Measurements from ENCODE around the gene CSH2. TPM values are rescaled to one million over a fixed set of nuclear protein-coding genes. Genes with fewer than 3 reads are reported as not detected.
A peak's percentile ranks its signal among the peaks of the same experiment; 100 is the strongest.

The CSH2 gene
- polyA plus RNA-seq, 2 of the 4 experiments (the other 2 are of a cell fraction), result not detected

DNA sequence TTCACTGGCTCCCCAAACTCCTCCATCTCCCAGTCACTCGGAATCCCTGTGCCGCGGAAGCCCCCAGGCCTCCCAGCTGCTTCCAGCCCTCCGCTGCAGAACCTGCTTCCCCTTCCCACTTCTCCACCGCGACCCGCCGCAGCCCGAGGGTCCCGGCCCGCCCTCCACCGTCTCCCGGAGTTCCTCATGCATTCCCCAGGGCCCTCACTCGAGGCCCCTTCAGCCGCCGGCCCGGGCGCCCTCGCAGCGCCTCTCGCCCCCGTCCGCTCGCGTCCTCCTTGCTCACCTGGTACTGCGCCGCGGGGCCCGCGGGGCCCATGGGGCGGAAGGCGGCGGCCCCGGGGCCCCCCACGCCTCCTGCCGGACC is 31.3 kb downstream of the CSH2 start:
- ChIA-PET POLR2A (no interaction called here), CTCF (interaction anchor here (1.2 to 4.3 kb wide), 4 partner anchors 9 to 24 kb away, joined by 5 to 23 read pairs (median 6); partner anchors contain the start of genes FTSJ3 and PSMC5)
- Histone ChIP-seq H3K27ac (peak overlapping the region; percentile 94 to 97), H3K9me3 (no peaks in the 10 kb centered on the region), H3K4me2 (peak overlapping the region; percentile 96), H3K4me3 (peak overlapping the region; percentile 89), H3K4me1 (peaks cover 32% of the 10 kb centered on the region)
- FAIRE-seq (no peak), DNase-seq (ENCODE audit: low read depth in 1 of 2, low spot score in 1 of 2) (no peak), ATAC-seq (peak; percentile 9 to 44; a peak in 4 of 6 replicates)
- TF ChIP-seq TP53 (CRISPR knock-in tag; IDR thresholded peaks at IDR 0.05) (no peak), MAZ (IDR thresholded peaks at IDR 0.05; ENCODE audit: borderline replicate concordance, low read depth, low read length) (no peak), FOXS1 (CRISPR knock-in tag; IDR thresholded peaks at IDR 0.05) (no peak), CHD2 (IDR thresholded peaks at IDR 0.05; ENCODE audit: low read length, partially characterized antibody) (no peak), HOXB5 (CRISPR knock-in tag; IDR thresholded peaks at IDR 0.05) (no peak), NPAS2 (CRISPR knock-in tag; IDR thresholded peaks at IDR 0.05; ENCODE audit: borderline replicate concordance) (no peak), RCOR1 (IDR thresholded peaks at IDR 0.05; ENCODE audit: low read depth, low read length) (no peak)
- TF ChIP-seq, protein P1, sequence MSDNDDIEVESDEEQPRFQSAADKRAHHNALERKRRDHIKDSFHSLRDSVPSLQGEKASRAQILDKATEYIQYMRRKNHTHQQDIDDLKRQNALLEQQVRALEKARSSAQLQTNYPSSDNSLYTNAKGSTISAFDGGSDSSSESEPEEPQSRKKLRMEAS (IDR thresholded peaks at IDR 0.05), result no peak
- under 1% methylated on average over 14 of the region's 36 CpGs for WGBS (ENCODE audit: missing lambda C conversion rate)

DNA sequence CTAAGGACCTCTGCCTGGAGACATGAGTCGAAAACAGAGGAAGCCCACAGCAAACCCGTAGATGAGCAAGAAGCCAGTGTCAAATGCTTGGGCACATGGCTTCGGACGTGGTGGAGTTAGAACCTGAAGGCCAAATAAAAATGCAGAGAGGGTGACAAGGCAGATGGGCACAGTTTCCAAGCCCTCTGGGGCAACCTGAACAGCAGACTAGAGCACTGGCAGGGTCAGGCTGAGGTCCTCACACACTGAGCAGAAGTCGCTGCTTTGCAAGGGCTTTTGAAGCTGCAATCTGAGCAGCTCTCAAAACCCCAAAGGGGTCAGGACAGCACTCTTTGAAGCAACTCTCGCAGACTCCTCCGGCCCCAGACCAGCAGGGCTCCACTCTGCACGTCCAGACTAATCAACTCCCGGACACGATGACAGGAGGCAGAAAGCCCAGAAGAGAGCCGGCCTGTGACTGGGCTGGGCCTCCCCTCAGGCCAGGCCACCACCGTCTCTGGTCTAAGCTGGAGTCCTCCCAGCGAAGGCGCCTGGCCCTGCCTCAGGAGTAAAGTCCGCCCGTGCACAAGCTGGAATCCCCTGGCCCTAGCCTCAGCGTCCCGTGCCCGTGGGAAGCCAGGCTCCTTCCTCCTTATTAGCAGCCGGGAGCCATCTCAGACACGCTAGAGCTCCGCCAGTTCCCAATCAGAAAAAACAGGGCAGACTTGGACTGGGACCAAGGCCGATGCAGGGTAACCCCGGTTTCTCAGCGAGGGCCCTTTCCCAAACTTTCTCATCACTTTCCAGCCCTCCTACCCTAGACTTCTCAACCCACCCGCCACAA is 31.9 kb downstream of the CSH2 start:
- ATAC-seq (peak; percentile 30 to 48), FAIRE-seq (no peak), DNase-seq (ENCODE audit: low read depth in 1 of 2, low spot score in 1 of 2) (no peak)
- TF ChIP-seq ZC3H11A (IDR thresholded peaks at IDR 0.05) (no peak), KDM1A (IDR thresholded peaks at IDR 0.05; ENCODE audit: low read depth) (no peak), EP300 (IDR thresholded peaks at IDR 0.05) (no peak)
- no peaks in the 10 kb centered on the region for H3K9me3 ChIP-seq
- ChIA-PET CTCF (interaction anchor here (1.2 to 4.3 kb wide), 4 partner anchors 9 to 24 kb away, joined by 5 to 23 read pairs (median 6); partner anchors contain the start of genes FTSJ3 and PSMC5), POLR2A (interaction anchor here (0.9 to 1.0 kb wide), 2 partner anchors 13 to 304 kb away, joined by 3 read pairs; no protein-coding TSS in a partner anchor)
- 15% methylated on average over 23 of the region's 26 CpGs for WGBS (ENCODE audit: missing lambda C conversion rate)
- peak overlapping the region; percentile 89 for H3K4me3 ChIP-seq
- H3K4me1 ChIP-seq, result peaks cover 32% of the 10 kb centered on the region
- H3K4me2 ChIP-seq, result peak overlapping the region; percentile 96
- peak overlapping the region; percentile 94 to 97 for H3K27ac ChIP-seq

DNA sequence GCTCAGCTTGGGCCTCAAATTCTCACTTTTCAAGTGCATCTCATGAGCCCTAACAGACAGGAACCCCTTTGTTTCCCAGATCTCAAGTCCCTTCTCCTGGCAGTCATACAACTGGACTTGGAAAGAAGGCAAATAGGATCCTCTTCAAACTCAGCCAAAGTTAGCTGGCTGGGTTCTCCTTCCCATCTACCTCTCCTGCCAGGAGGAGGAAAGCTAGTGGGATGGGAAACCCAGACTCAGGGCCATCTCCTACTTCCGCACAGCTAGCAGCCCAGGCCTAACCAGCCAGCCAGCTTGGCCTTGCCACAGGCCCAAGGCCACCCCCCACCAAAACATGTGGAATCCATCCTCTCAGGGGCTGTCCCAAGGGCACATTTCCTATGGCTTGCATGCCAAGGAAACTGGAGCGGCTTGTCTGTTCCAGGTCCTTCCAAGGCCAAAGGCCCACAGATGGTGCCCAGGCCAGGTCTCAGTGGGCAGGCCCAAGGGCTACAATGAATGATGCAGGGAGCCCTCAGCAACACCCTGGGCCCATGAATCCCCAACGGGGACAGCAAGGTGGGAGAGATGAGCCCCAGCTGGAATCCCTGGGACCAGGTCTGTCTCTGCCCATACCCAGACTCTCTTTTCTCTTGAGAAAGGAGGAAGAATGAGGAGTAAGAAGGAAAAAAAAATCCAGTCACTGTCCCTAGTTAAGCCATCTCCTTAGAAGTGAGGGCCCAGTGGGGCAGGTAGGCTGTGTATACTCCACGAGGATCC is 32.7 kb downstream of the CSH2 start:
- ChIA-PET POLR2A (interaction anchor here (0.9 to 1.0 kb wide), 2 partner anchors 13 to 305 kb away, joined by 3 read pairs; no protein-coding TSS in a partner anchor), CTCF (interaction anchor here (0.9 to 4.3 kb wide), 7 partner anchors 8 to 25 kb away, joined by 3 to 37 read pairs (median 8); partner anchors contain the start of genes FTSJ3 and PSMC5)
- no peaks in the 10 kb centered on the region for H3K9me3 ChIP-seq
- DNase-seq (ENCODE audit: low read depth in 1 of 2, low spot score in 1 of 2), result no peak
- H3K27ac ChIP-seq, result peak overlapping the region; percentile 94 to 97
- TF ChIP-seq RCOR1 (IDR thresholded peaks at IDR 0.05; ENCODE audit: low read depth, low read length) (no peak), EHF (CRISPR knock-in tag; IDR thresholded peaks at IDR 0.05) (no peak), BHLHE40 (IDR thresholded peaks at IDR 0.05; ENCODE audit: low read depth, low read length) (no peak)
- peak overlapping the region; percentile 89 for H3K4me3 ChIP-seq
- no peak for FAIRE-seq
- peaks cover 32% of the 10 kb centered on the region for H3K4me1 ChIP-seq
- no peak for ATAC-seq
- H3K4me2 ChIP-seq, result peak overlapping the region; percentile 96
- WGBS (ENCODE audit: missing lambda C conversion rate), result 82% methylated on average over 4 of the region's 4 CpGs

DNA sequence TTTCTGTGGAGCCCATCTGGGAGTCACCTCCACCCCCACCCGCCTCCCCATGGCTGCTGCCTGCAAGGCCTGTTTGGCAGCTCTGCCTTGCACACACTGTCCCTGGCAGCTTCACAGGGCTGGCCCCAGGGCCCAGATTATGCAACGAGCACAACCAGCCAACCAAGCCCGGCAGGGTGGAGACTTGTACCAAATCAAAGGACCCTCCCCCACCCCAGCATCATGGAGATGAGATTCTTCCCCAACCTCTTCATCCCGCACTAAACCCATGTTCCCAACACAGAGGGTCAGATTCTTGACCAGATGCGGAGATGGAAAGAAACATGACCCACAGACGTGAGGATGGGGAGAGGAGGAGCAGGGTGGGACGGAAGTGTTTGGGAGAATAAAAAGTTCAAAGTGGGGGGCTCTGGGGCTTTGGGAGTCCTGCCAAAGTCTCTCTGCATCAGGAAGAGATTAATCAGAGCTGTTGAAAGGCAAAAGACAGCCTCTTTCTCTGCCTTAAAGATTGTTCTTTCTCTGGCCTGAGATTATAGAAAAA is 34.8 kb downstream of the CSH2 start:
- Histone ChIP-seq H3K4me1 (peaks cover 35% of the 10 kb centered on the region), H3K27ac (peak overlapping the region; percentile 1 to 5; a peak in 1 of 6 replicates), H3K9me3 (no peaks in the 10 kb centered on the region), H3K4me3 (no peak overlapping the region), H3K4me2 (no peak overlapping the region)
- no peak for TF ChIP-seq RARB (CRISPR knock-in tag; IDR thresholded peaks at IDR 0.05)
- no peak for TF ChIP-seq SMC3 (IDR thresholded peaks at IDR 0.05)
- no peak for TF ChIP-seq ZNF302 (CRISPR knock-in tag; IDR thresholded peaks at IDR 0.05)
- TF ChIP-seq RNF2 (IDR thresholded peaks at IDR 0.05; ENCODE audit: borderline replicate concordance, low read depth), result no peak
- no peak for TF ChIP-seq HEYL (CRISPR knock-in tag; IDR thresholded peaks at IDR 0.05)
- no peak for TF ChIP-seq RFX5 (IDR thresholded peaks at IDR 0.05)
- TF ChIP-seq NPAS2 (CRISPR knock-in tag; IDR thresholded peaks at IDR 0.05; ENCODE audit: borderline replicate concordance), result no peak
- TF ChIP-seq, protein P2, sequence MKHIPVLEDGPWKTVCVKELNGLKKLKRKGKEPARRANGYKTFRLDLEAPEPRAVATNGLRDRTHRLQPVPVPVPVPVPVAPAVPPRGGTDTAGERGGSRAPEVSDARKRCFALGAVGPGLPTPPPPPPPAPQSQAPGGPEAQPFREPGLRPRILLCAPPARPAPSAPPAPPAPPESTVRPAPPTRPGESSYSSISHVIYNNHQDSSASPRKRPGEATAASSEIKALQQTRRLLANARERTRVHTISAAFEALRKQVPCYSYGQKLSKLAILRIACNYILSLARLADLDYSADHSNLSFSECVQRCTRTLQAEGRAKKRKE (CRISPR knock-in tag; IDR thresholded peaks at IDR 0.05; ENCODE audit: low read depth), result no peak
- no peak for TF ChIP-seq HOXB13 (CRISPR knock-in tag; IDR thresholded peaks at IDR 0.05; ENCODE audit: low read depth)
- no peak for TF ChIP-seq SREBF2 (IDR thresholded peaks at IDR 0.05)
- no peak for TF ChIP-seq ESRRA (IDR thresholded peaks at IDR 0.05; ENCODE audit: borderline replicate concordance, low read length)
- 72% methylated on average over 6 of the region's 7 CpGs for WGBS (ENCODE audit: missing lambda C conversion rate)
- ChIA-PET CTCF (interaction anchor here (0.6 to 4.2 kb wide), 7 partner anchors 8 to 413 kb away, joined by 3 to 37 read pairs (median 5); partner anchors contain the start of genes FTSJ3 and PSMC5), POLR2A (interaction anchor here (1.3 kb wide), 1 partner anchor 12 kb away, joined by 6 read pairs; the partner anchor contains the start of gene PSMC5)
- ATAC-seq (no peak), FAIRE-seq (no peak), DNase-seq (ENCODE audit: low read depth in 1 of 2, low spot score in 1 of 2) (no peak)
